Measurements from ENCODE around the gene ZBTB20. TPM values are rescaled to one million over a fixed set of nuclear protein-coding genes. Genes with fewer than 3 reads are reported as not detected.

Gene ZBTB20
- total RNA-seq, 4 donors from 2014 or later: 46.1 to 102 (median 81.9) TPM

DNA sequence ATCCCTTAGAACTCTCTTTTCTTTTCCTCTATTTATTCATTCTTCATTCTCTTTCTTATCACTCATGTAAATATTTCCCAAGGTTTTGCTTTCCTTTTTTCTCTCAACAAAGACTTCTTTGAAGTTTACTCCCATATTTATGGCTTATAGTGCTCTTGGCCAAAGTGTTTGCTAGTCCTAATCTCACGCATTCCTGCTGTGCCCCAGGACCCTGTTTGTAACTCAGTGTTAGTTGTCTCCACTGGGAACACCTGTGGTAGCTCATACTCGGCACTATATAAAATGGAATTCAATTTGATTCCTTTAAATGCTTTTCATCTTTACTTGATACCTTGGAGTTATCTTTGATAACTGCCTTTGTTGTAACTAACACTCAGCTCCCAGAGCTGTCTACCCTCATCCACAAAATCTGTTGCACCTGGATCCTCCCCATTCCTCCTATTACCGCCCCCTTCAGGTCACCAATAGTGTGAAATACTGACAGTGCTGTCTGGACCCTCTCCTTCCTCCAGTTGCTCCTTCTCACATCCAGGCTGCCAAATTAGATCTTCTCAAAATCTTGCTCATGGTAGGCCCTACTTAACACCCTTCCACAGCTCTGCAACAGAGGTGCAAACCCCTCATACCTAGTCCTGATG lies 776.4 kb downstream of the ZBTB20 start:
- ATAC-seq (ENCODE audit: low FRiP score) (no peak), DNase-seq (ENCODE audit: low spot score) (no peak)
- TF ChIP-seq, protein P1, sequence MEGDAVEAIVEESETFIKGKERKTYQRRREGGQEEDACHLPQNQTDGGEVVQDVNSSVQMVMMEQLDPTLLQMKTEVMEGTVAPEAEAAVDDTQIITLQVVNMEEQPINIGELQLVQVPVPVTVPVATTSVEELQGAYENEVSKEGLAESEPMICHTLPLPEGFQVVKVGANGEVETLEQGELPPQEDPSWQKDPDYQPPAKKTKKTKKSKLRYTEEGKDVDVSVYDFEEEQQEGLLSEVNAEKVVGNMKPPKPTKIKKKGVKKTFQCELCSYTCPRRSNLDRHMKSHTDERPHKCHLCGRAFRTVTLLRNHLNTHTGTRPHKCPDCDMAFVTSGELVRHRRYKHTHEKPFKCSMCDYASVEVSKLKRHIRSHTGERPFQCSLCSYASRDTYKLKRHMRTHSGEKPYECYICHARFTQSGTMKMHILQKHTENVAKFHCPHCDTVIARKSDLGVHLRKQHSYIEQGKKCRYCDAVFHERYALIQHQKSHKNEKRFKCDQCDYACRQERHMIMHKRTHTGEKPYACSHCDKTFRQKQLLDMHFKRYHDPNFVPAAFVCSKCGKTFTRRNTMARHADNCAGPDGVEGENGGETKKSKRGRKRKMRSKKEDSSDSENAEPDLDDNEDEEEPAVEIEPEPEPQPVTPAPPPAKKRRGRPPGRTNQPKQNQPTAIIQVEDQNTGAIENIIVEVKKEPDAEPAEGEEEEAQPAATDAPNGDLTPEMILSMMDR (IDR thresholded peaks at IDR 0.05): no peak

DNA sequence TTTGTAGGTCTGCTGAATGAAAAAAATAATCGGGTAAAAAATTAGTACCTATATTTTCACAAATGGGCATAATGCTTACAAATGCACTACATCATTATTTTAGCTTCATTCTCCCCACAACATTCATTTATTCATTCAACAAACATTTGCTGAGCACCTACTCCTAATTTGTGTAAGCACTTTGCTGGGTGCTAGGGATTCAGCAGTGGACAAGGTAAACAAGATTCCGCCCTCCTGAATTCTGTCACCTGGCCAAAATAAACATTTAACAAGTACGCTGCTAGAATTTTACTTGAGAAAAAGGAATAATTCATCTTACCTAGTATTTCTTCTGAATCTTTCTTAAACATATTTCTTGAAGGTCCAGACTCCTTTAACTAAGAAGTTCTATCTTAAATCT lies 781.2 kb downstream of the ZBTB20 start:
- ATAC-seq (ENCODE audit: low FRiP score) (no peak), DNase-seq (ENCODE audit: low spot score) (no peak)
- TF ChIP-seq, protein P1 (IDR thresholded peaks at IDR 0.05): no peak

DNA sequence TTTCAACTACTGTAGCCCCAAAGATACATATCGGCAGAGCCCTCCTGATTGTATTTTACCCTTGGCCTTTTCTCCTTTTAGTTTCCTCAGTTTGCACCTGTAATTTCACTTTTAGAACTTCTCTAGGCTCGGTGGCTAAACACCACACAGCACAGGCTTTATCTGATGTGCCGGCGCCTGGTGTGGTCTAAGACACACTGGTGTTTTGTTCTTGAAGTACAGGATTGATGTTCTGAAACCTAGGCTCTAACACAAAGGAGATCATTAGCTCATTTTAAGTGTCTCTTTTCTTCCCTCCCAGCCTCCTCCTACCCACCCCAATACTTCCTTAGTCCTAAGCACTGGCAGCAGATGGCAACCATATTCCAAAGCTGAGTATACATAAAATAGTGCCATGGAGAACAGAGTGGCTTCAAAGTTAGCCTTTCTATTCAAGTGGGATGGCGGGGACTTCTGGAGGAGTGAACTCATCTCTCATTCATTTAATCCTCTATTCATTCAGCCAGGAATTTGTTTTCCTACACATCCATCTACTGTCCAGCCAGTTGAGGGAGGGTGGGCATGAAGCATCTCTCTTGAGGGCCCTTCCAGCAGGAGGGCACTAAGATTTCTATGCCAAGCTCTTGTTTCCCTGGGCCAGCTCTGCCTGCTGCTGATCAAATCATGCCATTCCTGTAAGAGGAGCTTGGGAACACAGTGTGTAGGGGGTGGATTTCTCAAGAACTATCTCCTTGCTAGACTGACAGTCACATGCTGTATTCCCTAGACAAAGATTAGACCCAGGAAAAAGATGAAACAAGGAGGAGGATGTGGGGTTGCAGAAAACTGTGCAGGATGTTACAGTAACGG lies 782.1 kb downstream of the ZBTB20 start:
- DNase-seq (ENCODE audit: low spot score) (no peak), ATAC-seq (ENCODE audit: low FRiP score) (no peak)
- TF ChIP-seq, protein P1 (IDR thresholded peaks at IDR 0.05): no peak

DNA sequence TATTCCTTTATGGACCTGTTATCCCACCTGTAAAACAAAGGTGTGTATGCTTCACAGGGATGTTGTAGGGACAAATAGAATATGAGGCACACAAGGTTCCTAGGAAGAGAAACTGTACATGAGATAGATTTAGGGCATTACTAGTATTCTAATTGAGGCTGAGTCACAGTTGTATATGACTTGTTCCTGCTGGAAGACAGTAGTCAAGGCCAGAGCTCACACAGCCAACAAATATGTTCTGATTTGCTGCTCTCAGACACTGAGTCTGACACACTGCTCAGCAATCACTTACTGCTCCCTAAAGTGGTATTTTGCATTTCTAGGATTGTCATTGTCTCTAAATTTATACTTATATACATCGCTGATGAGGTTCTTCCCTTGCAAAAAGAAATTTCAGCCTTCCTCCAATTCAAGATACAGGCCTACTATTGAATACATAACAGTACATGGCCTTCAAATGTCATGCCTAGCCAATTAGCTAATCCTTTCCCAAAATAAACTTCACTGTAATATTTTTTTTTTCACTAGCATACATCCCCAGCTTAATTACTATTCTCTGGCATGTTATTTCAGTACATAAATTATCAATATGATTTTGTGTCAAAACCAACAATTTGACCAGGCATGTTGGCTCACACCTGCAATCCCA lies 783.4 kb downstream of the ZBTB20 start:
- TF ChIP-seq, protein P1 (IDR thresholded peaks at IDR 0.05): no peak
- ATAC-seq (ENCODE audit: low FRiP score): no peak
- no peak for DNase-seq (ENCODE audit: low spot score)

DNA sequence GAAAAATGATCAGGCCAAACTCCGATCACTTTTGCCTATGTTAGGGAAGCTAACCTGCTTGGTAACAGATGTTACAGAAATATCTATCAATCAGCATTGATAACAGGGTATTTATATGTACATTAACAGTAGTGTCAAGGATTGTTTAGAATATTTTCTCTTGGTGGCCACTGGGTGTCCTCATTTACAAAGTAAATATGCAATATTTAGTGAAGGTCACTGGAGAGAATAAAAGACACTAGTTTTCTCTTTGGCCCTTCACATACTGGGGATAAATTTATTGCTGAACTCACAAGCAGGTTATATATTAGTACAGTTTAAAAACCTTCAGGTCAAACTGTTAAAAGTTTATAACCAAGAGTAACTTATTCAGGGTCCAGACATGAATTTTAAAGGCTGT lies 784.3 kb downstream of the ZBTB20 start:
- DNase-seq (ENCODE audit: low spot score): no peak
- TF ChIP-seq, protein P1 (IDR thresholded peaks at IDR 0.05): no peak
- no peak for ATAC-seq (ENCODE audit: low FRiP score)

DNA sequence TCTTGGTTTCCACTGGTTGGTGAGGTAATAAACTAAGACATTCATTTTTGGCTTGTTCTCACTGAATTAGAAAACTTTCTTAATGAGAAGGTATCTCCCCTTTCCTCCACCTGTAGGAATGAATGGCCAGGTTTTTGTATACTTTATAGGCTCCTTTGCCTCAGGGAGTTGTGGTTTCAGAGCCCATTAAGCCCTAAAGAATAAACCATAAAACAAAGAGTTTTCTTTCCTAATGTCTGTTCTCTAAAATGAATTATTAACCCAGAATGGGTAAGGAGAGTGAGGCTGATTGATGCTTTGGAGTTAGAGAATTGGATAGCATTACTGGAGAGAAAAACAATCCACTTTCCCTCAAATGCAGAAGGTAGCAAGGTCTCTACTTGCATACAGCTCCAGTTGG lies 785.7 kb downstream of the ZBTB20 start:
- no peak for DNase-seq (ENCODE audit: low spot score)
- TF ChIP-seq, protein P1 (IDR thresholded peaks at IDR 0.05): no peak
- no peak for ATAC-seq (ENCODE audit: low FRiP score)

Data from omental fat pad (tissue), 4 donors.